ENCODE results near the gene PARD6B. TPM values are rescaled to one million over a fixed set of nuclear protein-coding genes. Genes with fewer than 3 reads are reported as not detected.

PARD6B gene
- total and polyA plus RNA-seq, 2 of the 13 experiments (the other 11 are each of a cell fraction or from before 2014, with no cell fraction given), result 6.9 to 22.2 TPM

- H3K9ac ChIP-seq (ENCODE audit: insufficient read depth, low read depth, low read length), result no peak overlapping the region
- H3K4me2 ChIP-seq (ENCODE audit: low read depth, low read length), result no peak overlapping the region
- H3K36me3 ChIP-seq (replicated peaks in 1 of 2; ENCODE audit: control insufficient read depth in 1 of 2, insufficient read depth in 2 of 2, low read length in 2 of 2), result no peaks in the 10 kb centered on the region
- H3K9me3 ChIP-seq (ENCODE audit: low read length), result no peaks in the 10 kb centered on the region
- DNase-seq (ENCODE audit: low spot score) (no peak), FAIRE-seq (no peak), ATAC-seq (no peak)
- H3K79me2 ChIP-seq (ENCODE audit: insufficient read depth, low read length), result no peaks in the 10 kb centered on the region
- H4K20me1 ChIP-seq (ENCODE audit: insufficient read depth, low read length), result no peaks in the 10 kb centered on the region
- H3K27me3 ChIP-seq (ENCODE audit: control insufficient read depth in 1 of 2, insufficient read depth in 2 of 2, low read length in 2 of 2), result no peaks in the 10 kb centered on the region
- WGBS (ENCODE audit: low lambda C conversion rate), result 90% methylated on average over 4 of the region's 4 CpGs
- in situ Hi-C loops (cut with HindIII; ENCODE audit: extremely low pct_ligation_motif_present, low pct_unique_long_range_greater_than_20kb), result loop anchor here (10.0 to 25.0 kb wide), 2 partner anchors 138 to 515 kb away; partner anchors contain the start of gene ADNP
- POLR2A ChIA-PET, result no interaction called here
- intact Hi-C loops (cut with micrococcal nuclease; ENCODE audit: unreplicated experiment), result no loop called here
- TSS peak; percentile 61 for BruUV-seq (replicated peaks)
- TF ChIP-seq ZNF570 (CRISPR knock-in tag; IDR thresholded peaks at IDR 0.05; ENCODE audit: borderline replicate concordance) (no peak), MAFK (conservative IDR thresholded peaks at IDR 0.05 in 1 of 2, IDR thresholded peaks at IDR 0.05 in 1 of 2; ENCODE audit: low read length in 2 of 2) (peak; percentile 33 to 75; a peak in 2 of 4 replicates), MAFF (IDR thresholded peaks at IDR 0.05; ENCODE audit: low read depth, low read length) (peak; percentile 47; the same call in 1 of the 2 replicates)
- H3K4me3 ChIP-seq (replicated peaks in 1 of 3; ENCODE audit: insufficient read depth in 1 of 3, low read depth in 2 of 3, low read length in 3 of 3), result no peak overlapping the region
- CTCF ChIA-PET (ENCODE audit: low intra/inter-chr PET ratio, low total read pairs), result no interaction called here
- peaks cover 27% of the 10 kb centered on the region for H3K4me1 ChIP-seq (ENCODE audit: insufficient read depth, low read length)
- no peak overlapping the region for H3K27ac ChIP-seq (ENCODE audit: extremely low read length, insufficient read depth, low read length)
- no peak overlapping the region for H2AFZ ChIP-seq (ENCODE audit: low read length)
Measured at GRCh38 chr20:50797142-50797541, 65.8 kb downstream of the PARD6B start.

DNA sequence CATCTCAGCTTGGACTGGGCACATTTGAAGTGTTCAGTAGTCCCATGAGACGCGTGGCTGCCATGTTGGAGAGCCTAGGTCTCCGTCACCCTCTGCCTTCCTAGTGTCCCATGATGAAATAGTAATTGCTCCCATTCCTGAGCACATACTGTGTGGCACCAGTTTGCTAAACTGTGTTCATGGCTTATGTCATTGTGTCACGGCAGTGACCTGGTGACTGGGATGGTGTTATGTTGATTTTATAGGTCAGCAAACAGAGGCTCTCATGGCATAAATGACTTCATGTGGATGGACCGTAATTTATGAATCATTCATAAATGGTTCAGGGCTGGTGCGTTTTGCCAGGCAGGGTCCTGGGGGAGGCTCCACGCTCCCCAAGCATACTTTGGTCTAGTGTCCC is 67.3 kb downstream of the PARD6B start:
- Histone ChIP-seq H3K79me2 (ENCODE audit: insufficient read depth, low read length) (no peaks in the 10 kb centered on the region), H3K4me3 (replicated peaks in 1 of 3; ENCODE audit: insufficient read depth in 1 of 3, low read depth in 2 of 3, low read length in 3 of 3) (no peak overlapping the region), H3K36me3 (replicated peaks in 1 of 2; ENCODE audit: control insufficient read depth in 1 of 2, insufficient read depth in 2 of 2, low read length in 2 of 2) (no peaks in the 10 kb centered on the region), H4K20me1 (ENCODE audit: insufficient read depth, low read length) (no peaks in the 10 kb centered on the region), H3K9me3 (ENCODE audit: low read length) (no peaks in the 10 kb centered on the region), H3K4me1 (ENCODE audit: insufficient read depth, low read length) (peaks cover 14% of the 10 kb centered on the region), H3K27ac (ENCODE audit: extremely low read length, insufficient read depth, low read length) (no peak overlapping the region), H2AFZ (ENCODE audit: low read length) (no peak overlapping the region), H3K9ac (ENCODE audit: insufficient read depth, low read depth, low read length) (no peak overlapping the region), H3K27me3 (ENCODE audit: control insufficient read depth in 1 of 2, insufficient read depth in 2 of 2, low read length in 2 of 2) (no peaks in the 10 kb centered on the region), H3K4me2 (ENCODE audit: low read depth, low read length) (no peak overlapping the region)
- ATAC-seq, result no peak
- peak; percentile 55 for DNase-seq (ENCODE audit: low spot score)
- POLR2A ChIA-PET, result no interaction called here
- no peak for FAIRE-seq
- in situ Hi-C loops (cut with HindIII; ENCODE audit: extremely low pct_ligation_motif_present, low pct_unique_long_range_greater_than_20kb) (loop anchor here (10.0 to 25.0 kb wide), 2 partner anchors 136 to 514 kb away; partner anchors contain the start of gene ADNP), intact Hi-C loops (cut with micrococcal nuclease; ENCODE audit: unreplicated experiment) (no loop called here)
- 86% methylated on average over 7 of the region's 7 CpGs for WGBS (ENCODE audit: low lambda C conversion rate)
- no peak for TF ChIP-seq SOX5 (CRISPR knock-in tag; IDR thresholded peaks at IDR 0.05; ENCODE audit: borderline replicate concordance)
- TF ChIP-seq ZNF709 (CRISPR knock-in tag; IDR thresholded peaks at IDR 0.05), result no peak
- TF ChIP-seq CEBPB (IDR thresholded peaks at IDR 0.05; ENCODE audit: borderline replicate concordance, low read depth, low read length), result peak; percentile 37; the same call in 1 of the 2 replicates
- TF ChIP-seq, protein P1, sequence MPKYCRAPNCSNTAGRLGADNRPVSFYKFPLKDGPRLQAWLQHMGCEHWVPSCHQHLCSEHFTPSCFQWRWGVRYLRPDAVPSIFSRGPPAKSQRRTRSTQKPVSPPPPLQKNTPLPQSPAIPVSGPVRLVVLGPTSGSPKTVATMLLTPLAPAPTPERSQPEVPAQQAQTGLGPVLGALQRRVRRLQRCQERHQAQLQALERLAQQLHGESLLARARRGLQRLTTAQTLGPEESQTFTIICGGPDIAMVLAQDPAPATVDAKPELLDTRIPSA (CRISPR knock-in tag; IDR thresholded peaks at IDR 0.05; ENCODE audit: borderline replicate concordance), result no peak
- peak; percentile 27; the same call in 1 of the 2 replicates for TF ChIP-seq ATF7 (IDR thresholded peaks at IDR 0.05)
- no peak for TF ChIP-seq ATF7 (CRISPR knock-in tag; IDR thresholded peaks at IDR 0.05)
- peak; percentile 30; the same call in 1 of the 2 replicates for TF ChIP-seq CREB1 (IDR thresholded peaks at IDR 0.05)
- TF ChIP-seq CREB1 (CRISPR knock-in tag; IDR thresholded peaks at IDR 0.05), result no peak
- CTCF ChIA-PET (ENCODE audit: low intra/inter-chr PET ratio, low total read pairs), result no interaction called here
- BruUV-seq (replicated peaks), result no TSS peak

Data from HepG2 (cell line).